Right hindlimb (tissue), 1 donor: Measurements from ENCODE around the gene CUX1.

ENCODE experiments used
- DNase-seq: peaks from one replicate; pipeline ENCODE4 v3.0.0-alpha.2; 2018

Gene CUX1

GRCh38 chr7:102230593-102230992 lies 413.2 kb downstream of the CUX1 start:
- no peak for DNase-seq

- DNase-seq = no peak
These were observed 415.3 kb downstream of the CUX1 start for GRCh38 chr7:102232611-102233286.

- DNase-seq = no peak
These were observed 416.7 kb downstream of the CUX1 start for GRCh38 chr7:102234131-102234530.

- no peak for DNase-seq
These were observed 417.6 kb downstream of the CUX1 start for GRCh38 chr7:102234801-102235550.

GRCh38 chr7:102236102-102236501 lies 418.7 kb downstream of the CUX1 start:
- DNase-seq = no peak

GRCh38 chr7:102236592-102237287 lies 419.3 kb downstream of the CUX1 start:
- peak; percentile 77 for DNase-seq

GRCh38 chr7:102239206-102239820 lies 421.9 kb downstream of the CUX1 start:
- no peak for DNase-seq

GRCh38 chr7:102241431-102241830 lies 424.0 kb downstream of the CUX1 start:
- DNase-seq = no peak

GRCh38 chr7:102244601-102245000 lies 427.2 kb downstream of the CUX1 start:
- DNase-seq = no peak

- DNase-seq = no peak
These were observed 430.6 kb downstream of the CUX1 start for GRCh38 chr7:102248081-102248455.

GRCh38 chr7:102248456-102249395 lies 431.3 kb downstream of the CUX1 start:
- DNase-seq = no peak

GRCh38 chr7:102251531-102252365 lies 434.3 kb downstream of the CUX1 start:
- DNase-seq = no peak

GRCh38 chr7:102252366-102252982 lies 435.0 kb downstream of the CUX1 start:
- no peak for DNase-seq

GRCh38 chr7:102253066-102253972 lies 435.9 kb downstream of the CUX1 start:
- no peak for DNase-seq

GRCh38 chr7:102253973-102254370 lies 436.5 kb downstream of the CUX1 start:
- peak; percentile 87 for DNase-seq

GRCh38 chr7:102254521-102254920 lies 437.1 kb downstream of the CUX1 start:
- DNase-seq = no peak

- DNase-seq = no peak
These were observed 438.1 kb downstream of the CUX1 start for GRCh38 chr7:102255501-102255900.

- DNase-seq = no peak
These were observed 438.5 kb downstream of the CUX1 start for GRCh38 chr7:102255916-102256315.

GRCh38 chr7:102258073-102258748 lies 440.8 kb downstream of the CUX1 start:
- DNase-seq = no peak
